OCI-LY3 (cell line): ENCODE data around the gene GPR137B.
"Not testable (repeated sequence)": the region's sequence is repeated elsewhere in the genome, so short reads cannot be mapped to it uniquely, and the experiment has no call there.

ENCODE experiments used
- EZH2phosphoT487 ChIP-seq: fragments of 200-600 bp; shearing (Covaris generic); IDR thresholded peaks from 2 replicates; pipeline ENCODE4 v1.6.1; 2018; ENCODE audit warnings: antibody characterized with exemption, mixed run types, low read depth
- TF ChIP-seq, protein P1 (sequence below): fragments of 200-600, 300-600 bp; sonication (generic); IDR thresholded peaks from 2 replicates; pipeline ENCODE4 v1.5.1; 2014; ENCODE audit warnings: antibody characterized with exemption, low read length, low read depth

DNA sequence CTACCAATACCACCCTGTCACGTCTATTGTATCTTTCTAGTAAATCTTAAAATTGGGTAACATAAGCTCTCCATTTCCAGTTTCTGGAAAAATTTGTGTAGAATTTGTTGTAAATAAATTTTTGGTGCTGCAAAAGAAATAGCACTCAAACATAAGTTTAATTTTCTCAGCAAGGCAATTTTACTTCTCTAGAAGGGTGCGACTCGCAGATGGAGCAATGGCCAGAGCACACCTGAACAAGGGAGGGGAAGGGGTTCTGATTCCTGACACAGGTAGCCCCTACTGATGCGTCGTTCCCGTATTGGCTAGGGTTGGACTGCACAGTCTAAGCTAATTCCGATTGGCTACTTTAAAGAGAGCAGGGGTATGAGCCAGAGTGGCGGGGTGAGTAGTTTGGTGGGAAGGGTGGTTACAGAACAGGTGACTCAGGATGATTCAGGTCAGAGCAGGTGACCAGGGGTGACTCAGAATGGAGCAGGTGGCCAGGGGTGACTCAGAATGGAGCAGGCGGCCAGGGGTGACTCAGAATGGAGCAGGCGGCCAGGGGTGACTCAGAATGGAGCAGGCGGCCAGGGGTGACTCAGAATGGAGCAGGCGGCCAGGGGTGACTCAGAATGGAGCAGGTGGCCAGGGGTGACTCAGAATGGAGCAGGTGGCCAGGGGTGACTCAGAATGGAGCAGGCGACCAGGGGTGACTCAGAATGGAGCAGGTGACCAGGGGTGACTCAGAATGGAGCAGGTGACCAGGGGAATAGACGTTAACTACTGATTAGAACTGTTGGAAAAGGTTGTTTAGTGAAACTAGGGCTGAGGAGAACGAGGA, 45.5 kb upstream of the GPR137B start:
- TF ChIP-seq, protein P1, sequence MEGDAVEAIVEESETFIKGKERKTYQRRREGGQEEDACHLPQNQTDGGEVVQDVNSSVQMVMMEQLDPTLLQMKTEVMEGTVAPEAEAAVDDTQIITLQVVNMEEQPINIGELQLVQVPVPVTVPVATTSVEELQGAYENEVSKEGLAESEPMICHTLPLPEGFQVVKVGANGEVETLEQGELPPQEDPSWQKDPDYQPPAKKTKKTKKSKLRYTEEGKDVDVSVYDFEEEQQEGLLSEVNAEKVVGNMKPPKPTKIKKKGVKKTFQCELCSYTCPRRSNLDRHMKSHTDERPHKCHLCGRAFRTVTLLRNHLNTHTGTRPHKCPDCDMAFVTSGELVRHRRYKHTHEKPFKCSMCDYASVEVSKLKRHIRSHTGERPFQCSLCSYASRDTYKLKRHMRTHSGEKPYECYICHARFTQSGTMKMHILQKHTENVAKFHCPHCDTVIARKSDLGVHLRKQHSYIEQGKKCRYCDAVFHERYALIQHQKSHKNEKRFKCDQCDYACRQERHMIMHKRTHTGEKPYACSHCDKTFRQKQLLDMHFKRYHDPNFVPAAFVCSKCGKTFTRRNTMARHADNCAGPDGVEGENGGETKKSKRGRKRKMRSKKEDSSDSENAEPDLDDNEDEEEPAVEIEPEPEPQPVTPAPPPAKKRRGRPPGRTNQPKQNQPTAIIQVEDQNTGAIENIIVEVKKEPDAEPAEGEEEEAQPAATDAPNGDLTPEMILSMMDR: not testable (repeated sequence)
- not testable (repeated sequence) for TF ChIP-seq EZH2phosphoT487
